NCI-H526 treated with DMSO at 0.1 percent for 48 hours (cell line): ENCODE results near the gene SNX17.
"Not testable (repeated sequence)": the region's sequence is repeated elsewhere in the genome, so short reads cannot be mapped to it uniquely, and the experiment has no call there.

Experiments
- DNase-seq: peaks from one replicate; lab custom pipeline; 2025; lab: John Stamatoyannopoulos, UW

The SNX17 gene

DNA sequence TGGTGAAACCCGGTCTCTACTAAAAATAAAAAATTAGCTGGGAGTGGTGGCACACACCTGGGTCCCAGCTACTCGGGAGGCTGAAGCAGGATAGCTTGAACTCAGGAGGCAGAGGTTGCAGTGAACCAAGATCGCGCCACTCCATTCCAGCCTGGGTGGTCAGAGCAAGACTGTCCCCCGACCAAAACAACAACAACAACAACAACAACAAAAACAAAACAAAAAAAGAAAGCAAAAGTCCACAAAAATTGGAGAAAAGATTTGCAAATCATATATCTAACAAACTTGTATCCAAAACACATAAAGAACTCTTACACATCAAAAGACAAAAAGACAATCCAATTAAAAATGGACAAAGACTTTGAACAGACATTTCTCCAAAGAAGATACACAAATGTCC lies 28.5 kb downstream of the SNX17 start:
- DNase-seq, result no peak

GRCh38 chr2:27400348-27401135 lies 30.1 kb downstream of the SNX17 start:
- DNase-seq, result no peak

DNA sequence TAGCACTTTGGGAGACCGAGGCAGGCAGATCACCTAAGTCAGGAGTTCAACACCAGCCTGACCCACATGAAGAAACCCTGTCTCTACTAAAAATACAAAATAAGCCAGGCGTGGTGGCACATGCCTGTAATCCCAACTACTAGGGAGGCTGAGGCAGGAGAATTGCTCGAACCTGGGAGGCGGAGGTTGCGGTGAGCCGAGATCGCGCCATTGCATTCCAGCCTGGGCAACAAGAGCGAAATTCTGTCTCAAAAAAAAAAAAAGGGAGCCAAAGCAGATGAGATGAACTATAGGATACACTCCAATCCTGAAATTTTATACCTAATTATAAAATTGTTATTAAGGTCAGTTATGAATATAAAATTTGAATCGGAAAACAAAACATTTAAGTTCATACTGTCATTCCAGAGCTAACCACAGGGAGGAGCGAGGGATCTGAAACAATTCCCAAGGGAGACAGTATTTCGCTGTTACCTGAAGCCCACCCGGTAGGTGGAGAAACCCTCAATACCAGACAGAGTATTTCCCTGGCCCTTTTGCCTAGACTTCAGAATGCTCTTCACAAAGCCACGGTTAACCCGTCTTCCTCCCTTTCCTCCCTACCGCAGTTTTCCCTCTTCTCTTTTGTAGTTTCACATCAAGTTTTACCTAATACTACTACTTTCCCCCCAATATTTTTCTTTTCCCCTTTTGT lies 37.5 kb downstream of the SNX17 start:
- DNase-seq, result peak; percentile 64

- DNase-seq, result no peak
Observed at GRCh38 chr2:27408601-27409320, 38.3 kb downstream of the SNX17 start.

- peak; percentile 90 for DNase-seq
Observed at GRCh38 chr2:27409321-27410073, 39.1 kb downstream of the SNX17 start, which contains the start of gene PPM1G. PPM1G (minus strand) TSS chr2:27409591; CDS start chr2:27409422, 169 bp downstream.

- no peak for DNase-seq
Observed at GRCh38 chr2:27412419-27413152, 42.2 kb downstream of the SNX17 start.

- no peak for DNase-seq
Observed at GRCh38 chr2:27416151-27416550, 45.7 kb downstream of the SNX17 start.

- DNase-seq, result no peak
Observed at GRCh38 chr2:27420996-27421395, 50.6 kb downstream of the SNX17 start.

GRCh38 chr2:27421660-27422250 lies 51.3 kb downstream of the SNX17 start:
- no peak for DNase-seq

DNA sequence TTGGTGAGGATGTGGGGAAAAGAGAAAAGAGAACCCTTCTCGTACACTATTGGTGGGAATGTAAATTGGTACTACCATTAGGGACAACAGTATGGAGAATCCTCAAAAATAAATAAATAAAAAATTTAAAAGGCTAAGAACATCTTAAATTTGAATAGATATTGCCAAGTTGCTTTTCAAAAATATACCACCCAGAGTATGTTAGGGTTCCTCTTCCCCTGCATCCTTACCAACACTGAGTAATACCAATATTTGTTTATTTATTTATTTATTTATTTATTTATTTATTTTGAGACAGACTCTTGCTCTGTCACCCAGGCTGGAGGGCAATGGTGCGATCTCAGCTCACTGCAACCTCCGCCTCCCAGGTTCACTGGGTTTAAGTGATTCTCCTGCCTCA lies 52.5 kb downstream of the SNX17 start:
- no peak for DNase-seq

DNA sequence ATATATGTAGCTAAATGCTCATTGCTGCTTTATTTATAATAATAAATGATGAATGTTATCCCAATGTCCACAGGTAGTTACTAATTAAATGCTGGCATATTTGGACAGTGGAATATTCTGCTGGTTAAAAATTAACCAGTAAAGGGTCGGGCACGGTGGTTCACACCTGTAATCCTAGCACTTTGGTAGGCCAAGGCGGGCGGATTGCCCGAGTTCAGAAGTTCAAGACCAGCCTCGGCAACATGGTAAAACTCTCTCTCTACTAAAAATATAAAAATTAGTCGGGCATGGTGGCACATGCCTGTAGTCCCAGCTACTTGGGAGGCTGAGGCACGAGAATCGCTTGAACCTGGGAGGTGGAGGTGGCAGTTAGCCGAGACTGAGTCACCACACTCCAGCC lies 54.6 kb downstream of the SNX17 start:
- not testable (repeated sequence) for DNase-seq
